ENCODE data around the gene FXYD2. TPM values are rescaled to one million over a fixed set of nuclear protein-coding genes. Genes with fewer than 3 reads are reported as not detected.

FXYD2 gene
- total and polyA plus RNA-seq, 10 of the 15 experiments (the other 5 are each of a cell fraction or from before 2014, with no cell fraction given): 1.2 to 4.5 (median 2.4) TPM

DNA sequence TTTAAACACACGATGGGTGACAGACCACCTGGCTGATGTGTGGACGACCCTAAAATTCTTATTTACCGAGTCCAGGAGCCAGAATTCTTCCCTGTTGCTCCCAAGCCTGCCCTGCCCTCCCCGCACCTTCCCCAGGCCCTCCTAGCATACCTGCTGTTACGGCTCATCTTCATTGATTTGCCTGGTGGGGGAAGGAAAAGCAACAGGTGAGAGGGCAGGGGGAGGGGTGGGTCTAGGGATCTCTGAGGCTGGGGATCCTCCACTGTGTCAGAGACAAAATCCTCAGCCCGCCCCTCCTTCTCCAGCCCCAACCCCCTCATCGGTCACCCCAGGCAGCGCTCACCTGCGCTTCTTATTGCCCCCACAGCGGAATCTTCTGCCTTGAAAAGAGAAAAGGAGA, 4.0 kb downstream of the FXYD2 start (continued):
- TF ChIP-seq RAD51 (IDR thresholded peaks at IDR 0.05) (no peak), YBX1 (IDR thresholded peaks at IDR 0.05) (no peak)
- TF ChIP-seq, protein P1, sequence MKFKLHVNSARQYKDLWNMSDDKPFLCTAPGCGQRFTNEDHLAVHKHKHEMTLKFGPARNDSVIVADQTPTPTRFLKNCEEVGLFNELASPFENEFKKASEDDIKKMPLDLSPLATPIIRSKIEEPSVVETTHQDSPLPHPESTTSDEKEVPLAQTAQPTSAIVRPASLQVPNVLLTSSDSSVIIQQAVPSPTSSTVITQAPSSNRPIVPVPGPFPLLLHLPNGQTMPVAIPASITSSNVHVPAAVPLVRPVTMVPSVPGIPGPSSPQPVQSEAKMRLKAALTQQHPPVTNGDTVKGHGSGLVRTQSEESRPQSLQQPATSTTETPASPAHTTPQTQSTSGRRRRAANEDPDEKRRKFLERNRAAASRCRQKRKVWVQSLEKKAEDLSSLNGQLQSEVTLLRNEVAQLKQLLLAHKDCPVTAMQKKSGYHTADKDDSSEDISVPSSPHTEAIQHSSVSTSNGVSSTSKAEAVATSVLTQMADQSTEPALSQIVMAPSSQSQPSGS (IDR thresholded peaks at IDR 0.05; ENCODE audit: low read length): no peak
- TF ChIP-seq, protein P2, sequence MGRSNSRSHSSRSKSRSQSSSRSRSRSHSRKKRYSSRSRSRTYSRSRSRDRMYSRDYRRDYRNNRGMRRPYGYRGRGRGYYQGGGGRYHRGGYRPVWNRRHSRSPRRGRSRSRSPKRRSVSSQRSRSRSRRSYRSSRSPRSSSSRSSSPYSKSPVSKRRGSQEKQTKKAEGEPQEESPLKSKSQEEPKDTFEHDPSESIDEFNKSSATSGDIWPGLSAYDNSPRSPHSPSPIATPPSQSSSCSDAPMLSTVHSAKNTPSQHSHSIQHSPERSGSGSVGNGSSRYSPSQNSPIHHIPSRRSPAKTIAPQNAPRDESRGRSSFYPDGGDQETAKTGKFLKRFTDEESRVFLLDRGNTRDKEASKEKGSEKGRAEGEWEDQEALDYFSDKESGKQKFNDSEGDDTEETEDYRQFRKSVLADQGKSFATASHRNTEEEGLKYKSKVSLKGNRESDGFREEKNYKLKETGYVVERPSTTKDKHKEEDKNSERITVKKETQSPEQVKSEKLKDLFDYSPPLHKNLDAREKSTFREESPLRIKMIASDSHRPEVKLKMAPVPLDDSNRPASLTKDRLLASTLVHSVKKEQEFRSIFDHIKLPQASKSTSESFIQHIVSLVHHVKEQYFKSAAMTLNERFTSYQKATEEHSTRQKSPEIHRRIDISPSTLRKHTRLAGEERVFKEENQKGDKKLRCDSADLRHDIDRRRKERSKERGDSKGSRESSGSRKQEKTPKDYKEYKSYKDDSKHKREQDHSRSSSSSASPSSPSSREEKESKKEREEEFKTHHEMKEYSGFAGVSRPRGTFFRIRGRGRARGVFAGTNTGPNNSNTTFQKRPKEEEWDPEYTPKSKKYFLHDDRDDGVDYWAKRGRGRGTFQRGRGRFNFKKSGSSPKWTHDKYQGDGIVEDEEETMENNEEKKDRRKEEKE (IDR thresholded peaks at IDR 0.05): no peak

DNA sequence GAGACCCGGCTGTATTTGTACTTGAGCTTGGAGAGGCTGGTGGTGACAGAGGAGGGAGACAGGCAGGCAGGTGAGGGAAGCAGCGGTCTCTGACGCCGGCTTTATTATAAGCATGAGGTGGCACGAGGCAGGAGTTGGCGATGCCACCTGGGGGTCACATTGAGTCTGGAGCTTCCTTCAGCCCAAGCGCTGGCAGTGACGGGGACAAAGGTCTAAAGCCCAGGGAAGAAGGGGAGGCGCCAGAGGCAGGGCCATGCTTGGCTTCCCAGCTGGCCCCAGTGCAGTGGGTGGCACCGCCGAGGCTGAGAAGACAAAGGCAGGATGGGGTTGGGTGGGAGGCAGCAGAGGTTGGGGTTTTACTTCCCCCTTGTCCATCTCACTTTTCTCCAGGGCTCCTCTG, 4.5 kb downstream of the FXYD2 start:
- BruUV-seq (replicated peaks): no TSS peak
- SMC1A ChIA-PET (ENCODE audit: uncharacterized antibody, unreplicated experiment): interaction anchor here (0.8 to 11.7 kb wide), 10 partner anchors 15 to 238 kb away, joined by 3 to 318 read pairs (median 6); no protein-coding TSS in a partner anchor
- Histone ChIP-seq H3K4me2 (ENCODE audit: control insufficient read depth, insufficient read depth) (no peak overlapping the region), H3K4me3 (no peak overlapping the region), H2AFZ (ENCODE audit: control insufficient read depth, low read depth, low read length) (no peak overlapping the region), H3K27ac (ENCODE audit: control insufficient read depth, insufficient read depth) (no peak overlapping the region), H3K4me1 (ENCODE audit: control insufficient read depth, insufficient read depth, low read length) (peaks cover 51% of the 10 kb centered on the region), H3K9ac (ENCODE audit: control insufficient read depth, insufficient read depth, low read length) (no peak overlapping the region), H3K27me3 (replicated peaks in 1 of 2; ENCODE audit: control insufficient read depth in 2 of 2, insufficient read depth in 2 of 2, low read length in 1 of 2) (no peaks in the 10 kb centered on the region), H3K36me3 (ENCODE audit: control insufficient read depth in 2 of 2, insufficient read depth in 2 of 2, low read length in 1 of 2) (no peaks in the 10 kb centered on the region), H3K79me2 (ENCODE audit: control insufficient read depth, insufficient read depth, low read length) (peaks cover 2% of the 10 kb centered on the region; the same call in 1 of the 2 replicates), H3K9me3 (replicated peaks; ENCODE audit: control insufficient read depth, insufficient read depth, low read length) (no peaks in the 10 kb centered on the region), H4K20me1 (ENCODE audit: control insufficient read depth, insufficient read depth) (no peaks in the 10 kb centered on the region)
- CTCF ChIA-PET: interaction anchor here (1.0 to 16.0 kb wide), 14 partner anchors 8 to 233 kb away, joined by 3 to 503 read pairs (median 9); no protein-coding TSS in a partner anchor
- ATAC-seq: no peak
- intact Hi-C loops (cut with micrococcal nuclease; ENCODE audit: unreplicated experiment) (no loop called here), in situ Hi-C loops (cut with MboI) (no loop called here)
- 60% methylated on average over 10 of the region's 11 CpGs for WGBS (ENCODE audit: insufficient coverage, insufficient replicate concordance, low lambda C conversion rate, missing lambda C conversion rate)
- no peak for DNase-seq (ENCODE audit: low read depth, low spot score)
- RAD21 ChIA-PET (ENCODE audit: unreplicated experiment): interaction anchor here (1.4 to 22.6 kb wide), 6 partner anchors 9 to 302 kb away, joined by 3 to 393 read pairs (median 116); no protein-coding TSS in a partner anchor
- no peak for FAIRE-seq
- POLR2A ChIA-PET: interaction anchor here (2.6 to 4.8 kb wide), 2 partner anchors 12 to 127 kb away, joined by 10 to 47 read pairs; no protein-coding TSS in a partner anchor
- TF ChIP-seq MEF2A (IDR thresholded peaks at IDR 0.05; ENCODE audit: insufficient read depth, low read depth, low read length) (no peak), RB1 (IDR thresholded peaks at IDR 0.05; ENCODE audit: borderline replicate concordance) (no peak), BCL11A (IDR thresholded peaks at IDR 0.05; ENCODE audit: low read depth, low read length) (no peak), FOS (IDR thresholded peaks at IDR 0.05; ENCODE audit: borderline replicate concordance, extremely low read depth, insufficient read length) (no peak), HDAC6 (IDR thresholded peaks at IDR 0.05; ENCODE audit: unreplicated experiment) (no peak)
- TF ChIP-seq, protein P3, sequence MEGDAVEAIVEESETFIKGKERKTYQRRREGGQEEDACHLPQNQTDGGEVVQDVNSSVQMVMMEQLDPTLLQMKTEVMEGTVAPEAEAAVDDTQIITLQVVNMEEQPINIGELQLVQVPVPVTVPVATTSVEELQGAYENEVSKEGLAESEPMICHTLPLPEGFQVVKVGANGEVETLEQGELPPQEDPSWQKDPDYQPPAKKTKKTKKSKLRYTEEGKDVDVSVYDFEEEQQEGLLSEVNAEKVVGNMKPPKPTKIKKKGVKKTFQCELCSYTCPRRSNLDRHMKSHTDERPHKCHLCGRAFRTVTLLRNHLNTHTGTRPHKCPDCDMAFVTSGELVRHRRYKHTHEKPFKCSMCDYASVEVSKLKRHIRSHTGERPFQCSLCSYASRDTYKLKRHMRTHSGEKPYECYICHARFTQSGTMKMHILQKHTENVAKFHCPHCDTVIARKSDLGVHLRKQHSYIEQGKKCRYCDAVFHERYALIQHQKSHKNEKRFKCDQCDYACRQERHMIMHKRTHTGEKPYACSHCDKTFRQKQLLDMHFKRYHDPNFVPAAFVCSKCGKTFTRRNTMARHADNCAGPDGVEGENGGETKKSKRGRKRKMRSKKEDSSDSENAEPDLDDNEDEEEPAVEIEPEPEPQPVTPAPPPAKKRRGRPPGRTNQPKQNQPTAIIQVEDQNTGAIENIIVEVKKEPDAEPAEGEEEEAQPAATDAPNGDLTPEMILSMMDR (IDR thresholded peaks at IDR 0.05 in 2 of 3, conservative IDR thresholded peaks at IDR 0.05 in 1 of 3; ENCODE audit: control insufficient read depth in 2 of 3, extremely low read depth in 1 of 3, insufficient read depth in 1 of 3, low read depth in 3 of 3, low read length in 3 of 3): no peak
- TF ChIP-seq, protein P4, sequence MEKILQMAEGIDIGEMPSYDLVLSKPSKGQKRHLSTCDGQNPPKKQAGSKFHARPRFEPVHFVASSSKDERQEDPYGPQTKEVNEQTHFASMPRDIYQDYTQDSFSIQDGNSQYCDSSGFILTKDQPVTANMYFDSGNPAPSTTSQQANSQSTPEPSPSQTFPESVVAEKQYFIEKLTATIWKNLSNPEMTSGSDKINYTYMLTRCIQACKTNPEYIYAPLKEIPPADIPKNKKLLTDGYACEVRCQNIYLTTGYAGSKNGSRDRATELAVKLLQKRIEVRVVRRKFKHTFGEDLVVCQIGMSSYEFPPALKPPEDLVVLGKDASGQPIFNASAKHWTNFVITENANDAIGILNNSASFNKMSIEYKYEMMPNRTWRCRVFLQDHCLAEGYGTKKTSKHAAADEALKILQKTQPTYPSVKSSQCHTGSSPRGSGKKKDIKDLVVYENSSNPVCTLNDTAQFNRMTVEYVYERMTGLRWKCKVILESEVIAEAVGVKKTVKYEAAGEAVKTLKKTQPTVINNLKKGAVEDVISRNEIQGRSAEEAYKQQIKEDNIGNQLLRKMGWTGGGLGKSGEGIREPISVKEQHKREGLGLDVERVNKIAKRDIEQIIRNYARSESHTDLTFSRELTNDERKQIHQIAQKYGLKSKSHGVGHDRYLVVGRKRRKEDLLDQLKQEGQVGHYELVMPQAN (conservative IDR thresholded peaks at IDR 0.05): no peak
- TF ChIP-seq, protein P5, sequence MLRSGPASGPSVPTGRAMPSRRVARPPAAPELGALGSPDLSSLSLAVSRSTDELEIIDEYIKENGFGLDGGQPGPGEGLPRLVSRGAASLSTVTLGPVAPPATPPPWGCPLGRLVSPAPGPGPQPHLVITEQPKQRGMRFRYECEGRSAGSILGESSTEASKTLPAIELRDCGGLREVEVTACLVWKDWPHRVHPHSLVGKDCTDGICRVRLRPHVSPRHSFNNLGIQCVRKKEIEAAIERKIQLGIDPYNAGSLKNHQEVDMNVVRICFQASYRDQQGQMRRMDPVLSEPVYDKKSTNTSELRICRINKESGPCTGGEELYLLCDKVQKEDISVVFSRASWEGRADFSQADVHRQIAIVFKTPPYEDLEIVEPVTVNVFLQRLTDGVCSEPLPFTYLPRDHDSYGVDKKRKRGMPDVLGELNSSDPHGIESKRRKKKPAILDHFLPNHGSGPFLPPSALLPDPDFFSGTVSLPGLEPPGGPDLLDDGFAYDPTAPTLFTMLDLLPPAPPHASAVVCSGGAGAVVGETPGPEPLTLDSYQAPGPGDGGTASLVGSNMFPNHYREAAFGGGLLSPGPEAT (IDR thresholded peaks at IDR 0.05; ENCODE audit: low read depth): no peak
